Astrocyte of the hippocampus (primary cell): Measurements from ENCODE around the gene AKT1S1.

Experiments
- DNase-seq: peaks from one replicate; pipeline ENCODE4 v3.0.0; 2011; ENCODE audit warnings: low read depth, low spot score

AKT1S1 gene

DNA sequence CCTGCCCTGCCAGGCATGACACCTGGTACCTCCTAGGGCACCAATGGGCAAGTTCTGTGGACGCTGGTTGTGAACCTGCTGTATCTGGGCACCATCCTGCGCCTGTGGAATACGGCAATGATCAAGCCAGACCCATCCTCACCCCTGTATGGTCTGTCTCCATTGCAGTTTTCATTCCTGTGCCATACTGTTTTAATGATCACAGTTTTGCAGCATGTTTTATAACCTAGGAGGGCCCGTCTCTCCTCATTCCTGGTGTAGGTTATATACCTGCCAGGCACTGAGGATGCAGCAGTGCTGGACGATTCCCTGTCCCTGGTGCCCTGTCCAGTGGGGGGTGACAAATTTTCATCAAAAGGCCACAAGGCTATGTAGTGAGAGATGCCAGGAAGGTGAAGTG lies 5.9 kb upstream of the AKT1S1 start:
- no peak for DNase-seq

DNA sequence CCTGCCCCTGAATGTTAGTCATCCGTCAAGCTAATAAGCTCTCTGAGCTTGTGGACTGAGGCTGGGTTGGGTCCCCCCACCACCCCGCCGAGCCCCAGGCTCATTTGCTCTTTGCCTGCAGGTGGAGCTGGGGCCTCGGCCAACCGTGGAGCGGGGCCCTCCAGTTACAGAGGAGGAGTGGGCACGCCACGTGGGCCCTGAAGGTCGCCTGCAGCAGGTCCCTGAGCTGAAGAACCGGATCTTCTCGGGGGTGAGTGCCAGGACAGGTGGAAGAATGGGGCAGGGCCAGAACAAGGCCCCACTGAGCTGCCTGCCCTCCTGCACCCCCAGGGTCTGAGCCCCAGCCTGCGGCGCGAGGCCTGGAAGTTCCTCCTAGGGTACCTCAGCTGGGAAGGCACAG lies 5.5 kb upstream of the AKT1S1 start:
- DNase-seq, result no peak

DNA sequence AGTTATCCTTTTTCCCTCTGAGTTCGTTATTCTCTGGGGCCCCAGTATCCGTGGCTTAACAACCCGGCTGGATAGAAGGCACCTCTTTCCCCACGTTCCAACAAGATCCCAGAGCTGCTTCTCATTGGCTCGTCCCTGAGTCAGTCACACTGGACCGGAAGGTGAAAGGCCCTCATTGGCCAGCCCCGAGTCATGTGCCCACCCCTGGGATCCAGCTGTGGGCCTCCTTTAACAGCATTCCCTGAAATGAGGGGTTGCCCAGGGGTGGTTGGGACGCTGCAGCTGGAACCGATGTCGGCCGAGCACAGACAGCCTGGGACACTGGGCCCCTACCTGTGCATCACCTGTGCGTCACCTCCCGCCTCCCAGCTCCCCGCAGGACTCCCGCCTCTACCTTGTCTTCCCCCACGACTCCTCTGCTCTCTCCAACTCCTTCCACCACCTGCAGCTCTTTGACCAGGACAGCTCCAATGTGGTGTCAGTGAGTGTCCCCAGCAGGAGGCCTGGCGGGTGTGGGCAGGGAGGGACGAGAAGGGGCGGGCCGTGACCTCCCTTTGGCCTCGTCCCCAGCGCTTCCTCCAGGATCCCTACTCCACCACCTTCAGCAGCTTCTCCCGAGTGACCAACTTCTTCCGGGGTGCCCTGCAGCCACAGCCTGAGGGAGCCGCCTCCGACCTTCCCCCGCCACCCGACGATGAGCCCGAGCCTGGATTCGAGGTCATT lies 4.7 kb upstream of the AKT1S1 start:
- no peak for DNase-seq

DNA sequence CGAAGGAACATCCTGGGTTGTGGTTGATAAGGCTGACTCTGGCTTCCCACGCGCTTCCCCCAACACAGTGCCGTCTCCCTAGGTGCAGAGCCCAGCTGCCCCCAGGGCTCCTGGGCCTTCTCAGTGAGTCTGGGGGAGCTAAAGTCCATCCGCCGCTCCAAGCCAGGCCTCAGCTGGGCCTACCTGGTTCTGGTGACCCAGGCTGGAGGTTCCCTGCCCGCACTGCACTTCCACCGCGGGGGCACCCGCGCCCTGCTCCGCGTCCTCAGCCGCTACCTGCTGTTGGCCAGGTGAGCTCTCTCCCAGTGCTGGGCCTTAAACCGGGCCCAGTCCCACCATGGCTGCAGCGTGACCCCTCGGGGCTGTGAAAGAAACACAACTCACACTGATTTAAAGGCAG lies 4.0 kb upstream of the AKT1S1 start:
- no peak for DNase-seq

DNA sequence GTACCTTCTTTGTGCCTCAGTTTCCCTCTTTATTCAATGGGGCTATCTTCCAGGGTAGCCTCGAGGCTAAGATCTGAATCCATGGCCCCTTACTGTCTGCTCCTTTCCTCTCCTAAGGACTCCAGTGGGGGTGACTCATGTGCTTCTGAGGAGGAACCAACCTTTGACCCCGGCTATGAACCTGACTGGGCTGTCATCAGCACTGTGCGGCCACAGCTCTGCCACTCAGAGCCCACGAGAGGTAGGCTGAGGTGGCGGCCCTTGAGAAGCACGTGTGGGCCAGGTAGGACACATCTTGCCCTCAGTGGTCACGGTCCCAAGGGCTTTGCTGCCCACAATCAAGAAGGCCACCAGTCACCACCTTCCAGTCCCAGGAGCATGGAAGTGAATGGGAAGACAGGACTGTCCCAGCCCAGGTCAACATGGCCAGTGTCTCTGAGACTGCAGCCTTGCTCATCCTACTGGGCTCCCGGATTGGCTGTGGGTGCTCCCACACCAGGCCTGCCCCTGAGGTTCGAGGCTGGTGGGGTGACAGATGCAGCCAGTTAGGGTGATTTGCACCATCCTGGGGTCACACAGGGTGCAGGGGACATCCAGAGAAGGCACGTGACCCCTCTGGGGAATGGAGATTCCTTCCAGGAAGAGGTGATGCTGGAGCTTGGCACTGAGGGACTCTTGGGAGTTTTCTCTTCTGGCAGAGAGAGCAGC lies 3.2 kb upstream of the AKT1S1 start:
- DNase-seq, result no peak

DNA sequence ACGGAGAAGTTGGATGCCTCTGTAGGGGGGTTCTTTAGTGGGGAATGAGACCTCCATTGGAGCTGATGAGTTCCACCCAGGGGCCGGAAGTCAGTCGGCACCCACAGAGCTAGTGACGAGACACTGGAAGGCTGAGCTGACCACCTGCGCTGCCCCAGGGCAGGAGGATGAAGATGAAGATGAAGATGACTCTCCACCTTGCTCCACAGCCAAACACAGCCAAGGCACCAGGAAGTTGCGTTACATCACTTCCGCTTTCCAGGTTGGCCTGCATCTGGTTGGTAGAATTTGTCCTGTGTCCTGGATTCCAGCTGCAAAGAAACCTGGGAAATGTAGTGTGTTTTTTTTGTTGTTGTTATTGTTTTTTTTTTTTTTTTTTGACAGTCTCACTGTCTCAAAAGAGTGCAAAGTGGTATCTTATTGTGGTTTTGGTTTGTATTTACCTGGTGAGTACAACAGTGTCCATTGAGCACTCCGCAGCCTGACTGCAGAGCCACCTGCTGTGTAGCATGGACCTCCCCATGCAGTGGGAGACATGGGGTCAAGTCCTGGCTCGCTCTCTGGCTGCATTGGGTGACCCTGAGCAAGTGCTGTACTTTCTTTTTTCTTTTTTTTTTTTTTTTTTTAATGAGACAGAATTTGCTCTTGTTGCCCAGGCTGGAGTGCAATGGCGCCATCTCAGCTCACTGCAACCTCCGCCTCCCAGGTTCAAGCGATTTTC lies 2.2 kb upstream of the AKT1S1 start:
- no peak for DNase-seq

DNA sequence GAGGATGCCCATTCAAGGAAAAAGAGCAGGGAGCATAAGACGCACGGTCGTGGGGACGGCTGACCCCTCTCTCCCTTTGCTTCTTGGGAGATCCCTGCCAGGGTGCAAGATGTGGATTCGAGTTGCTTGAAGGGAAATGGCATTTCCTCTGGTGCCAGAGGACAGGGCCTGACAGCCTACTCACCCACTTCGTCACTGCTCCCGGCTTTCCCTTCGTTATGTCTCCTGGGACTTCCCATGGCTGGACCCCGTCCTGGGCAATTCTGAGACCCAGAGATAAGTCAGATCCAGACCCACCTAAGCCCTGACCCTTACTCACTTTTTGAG lies 1.6 kb upstream of the AKT1S1 start:
- DNase-seq, result no peak

DNA sequence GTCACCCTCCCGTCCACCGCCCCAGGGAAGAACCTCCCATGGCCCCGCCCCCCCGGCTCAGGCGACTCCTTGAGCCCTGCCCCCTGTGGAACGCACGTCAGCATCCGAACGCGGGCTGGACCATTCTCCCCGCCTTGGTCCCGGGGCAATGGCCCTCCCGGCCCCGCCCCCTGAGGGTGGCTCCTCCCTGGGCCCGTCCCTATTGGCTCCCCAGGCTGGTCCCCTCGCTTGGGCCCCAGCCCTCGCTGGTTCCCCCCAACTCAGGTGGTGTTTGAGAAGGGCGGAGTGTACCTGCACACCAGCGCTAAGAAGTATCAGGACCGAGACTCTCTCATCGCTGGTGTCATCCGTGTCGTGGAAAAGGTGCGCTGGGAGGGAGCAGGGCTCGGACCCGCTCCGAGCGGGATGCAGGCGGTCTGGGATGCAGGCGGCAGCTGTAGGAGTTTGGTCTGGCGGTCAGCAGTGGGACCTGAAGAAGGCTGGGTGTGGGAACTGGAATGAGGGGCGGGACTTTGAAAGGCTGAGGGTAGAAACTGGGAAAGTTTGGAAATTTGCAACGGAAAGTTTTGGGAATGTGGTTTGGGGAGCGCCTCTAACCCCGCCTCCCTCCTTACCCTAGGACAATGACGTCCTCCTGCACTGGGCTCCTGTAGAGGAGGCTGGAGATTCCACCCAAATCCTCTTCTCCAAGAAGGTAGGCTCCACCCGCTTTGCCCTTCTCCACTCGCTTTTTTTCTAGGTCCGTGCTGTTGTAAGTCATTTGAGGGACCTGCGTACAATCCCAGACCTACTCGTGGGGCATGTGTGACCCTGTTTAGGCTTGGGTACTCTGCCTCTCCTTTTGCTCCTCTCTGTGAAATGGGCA lies 956 bp upstream of the AKT1S1 start:
- peak; percentile 99 for DNase-seq

DNA sequence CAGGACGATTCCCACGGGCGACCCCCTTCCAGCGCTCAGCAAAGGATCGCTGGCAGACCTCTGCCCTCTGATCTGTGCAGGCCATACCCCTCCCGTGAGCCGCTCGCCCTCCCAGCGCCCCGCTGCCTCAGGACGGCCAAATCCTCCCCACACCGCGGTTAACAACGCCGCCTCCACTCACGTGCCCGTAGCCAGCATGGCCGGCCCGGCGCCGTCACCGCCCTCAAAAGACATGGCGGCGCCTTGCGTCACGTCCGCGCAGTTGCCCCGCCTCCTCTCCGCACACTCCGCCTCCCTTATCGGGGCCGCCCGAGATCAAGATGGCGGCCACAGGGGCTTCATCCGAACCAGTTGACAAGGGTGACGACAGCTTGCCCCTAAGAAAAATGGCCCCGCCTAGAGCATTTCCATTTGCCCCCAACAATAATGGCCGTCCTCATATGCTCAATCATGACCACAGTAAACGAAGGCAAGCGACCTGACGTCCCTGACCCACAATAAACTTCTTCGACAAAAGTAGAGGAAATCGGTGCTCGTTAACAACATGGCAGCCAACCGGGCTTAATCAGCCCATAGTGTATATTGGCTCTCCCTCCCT lies 634 bp downstream of the AKT1S1 start:
- DNase-seq, result peak; percentile 99

DNA sequence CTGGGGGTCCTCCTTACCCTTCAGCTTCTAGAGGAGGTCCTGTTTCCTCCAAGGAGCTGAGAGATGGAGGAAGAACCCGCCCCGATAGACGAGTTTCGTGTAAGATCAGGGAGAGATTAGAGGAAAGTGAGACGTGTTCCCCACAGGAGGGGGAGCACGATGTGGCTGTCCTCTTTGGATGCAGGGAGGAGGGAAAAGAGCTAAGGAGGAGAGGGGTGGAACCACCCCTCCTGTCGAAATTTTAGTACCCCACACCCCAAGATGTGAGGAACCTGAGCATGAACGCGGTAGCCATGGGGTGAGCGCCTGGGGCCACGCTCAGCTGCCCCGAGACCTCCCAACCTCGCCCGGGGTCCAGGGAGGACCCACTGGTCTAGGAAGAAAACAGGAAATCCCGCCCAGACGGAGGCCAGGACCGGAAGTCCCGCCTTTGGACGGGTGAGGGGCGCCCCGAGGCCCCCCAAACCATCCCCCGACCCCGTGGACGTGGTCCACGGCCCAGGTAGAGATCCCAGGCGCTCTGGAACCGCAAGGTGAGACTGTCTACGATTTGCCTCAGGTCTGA lies 1.2 kb downstream of the AKT1S1 start:
- peak; percentile 73 for DNase-seq

DNA sequence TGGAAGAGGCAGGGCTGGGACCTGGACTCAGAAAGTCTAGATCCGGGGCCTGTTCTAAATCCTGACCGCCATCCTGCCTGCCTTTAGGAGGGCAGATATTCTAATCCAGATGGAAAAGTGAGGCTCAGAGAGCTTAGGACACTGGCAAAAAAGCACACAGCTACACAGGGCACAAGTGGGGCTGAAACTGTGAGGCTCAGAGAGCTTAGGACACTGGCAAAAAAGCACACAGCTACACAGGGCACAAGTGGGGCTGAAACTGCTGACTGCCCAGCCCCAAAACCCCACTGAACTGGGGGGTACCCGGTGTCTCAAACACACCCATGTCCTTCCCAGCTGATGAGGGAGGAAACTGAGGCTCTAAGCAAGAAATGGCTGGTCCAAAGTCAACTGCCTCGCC lies 2.0 kb downstream of the AKT1S1 start:
- no peak for DNase-seq

DNA sequence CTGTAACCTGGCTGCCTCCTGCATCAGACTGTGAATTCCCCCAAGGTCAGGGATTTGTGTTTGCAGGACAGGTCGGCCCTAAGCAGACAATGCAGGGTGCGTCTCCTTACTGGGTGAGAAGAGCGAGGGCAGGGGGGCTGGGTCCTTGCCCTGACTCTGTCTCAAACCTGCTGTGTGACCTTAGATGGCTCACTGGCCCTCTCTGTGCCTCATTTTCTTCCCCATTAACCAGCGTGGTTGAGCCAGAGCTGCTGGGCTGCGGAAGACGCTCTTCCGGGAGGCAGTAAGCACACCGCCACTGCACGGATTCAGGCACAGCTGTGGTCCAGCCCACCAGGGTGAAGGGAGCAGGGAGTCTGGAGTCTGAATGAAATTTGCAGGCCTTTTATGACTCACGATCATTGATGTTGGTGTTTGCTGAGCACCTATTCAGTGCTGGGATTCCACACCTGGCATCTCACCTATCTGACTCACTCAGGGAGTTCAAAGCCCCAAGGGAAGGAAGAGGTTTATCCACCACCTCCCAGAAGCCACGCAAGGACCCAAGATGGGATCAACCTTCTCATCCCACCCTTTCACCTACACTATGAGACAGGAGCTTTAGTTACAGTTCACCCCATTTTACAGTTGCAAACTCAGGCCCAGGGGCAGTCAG lies 2.5 kb downstream of the AKT1S1 start:
- DNase-seq, result no peak

DNA sequence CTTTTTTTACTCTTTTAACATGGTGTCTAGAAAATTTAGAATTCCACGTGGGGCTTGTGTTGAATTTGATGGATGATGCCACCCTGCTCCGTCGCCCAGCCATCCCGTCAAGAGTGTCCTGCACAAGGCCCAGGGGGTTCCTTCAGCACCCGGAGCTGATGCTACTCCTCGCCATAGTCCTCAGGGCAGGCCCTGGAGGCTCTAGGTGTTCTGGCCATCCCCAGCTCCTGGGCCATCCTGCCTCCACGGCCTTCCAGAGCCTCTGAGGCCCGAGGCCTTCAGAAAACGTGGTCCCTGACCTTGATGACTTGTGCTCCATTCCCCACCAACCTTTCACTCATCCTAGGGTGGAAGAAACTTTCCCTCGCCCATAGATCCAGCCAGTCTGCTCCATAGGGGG lies 3.3 kb downstream of the AKT1S1 start:
- DNase-seq, result no peak

DNA sequence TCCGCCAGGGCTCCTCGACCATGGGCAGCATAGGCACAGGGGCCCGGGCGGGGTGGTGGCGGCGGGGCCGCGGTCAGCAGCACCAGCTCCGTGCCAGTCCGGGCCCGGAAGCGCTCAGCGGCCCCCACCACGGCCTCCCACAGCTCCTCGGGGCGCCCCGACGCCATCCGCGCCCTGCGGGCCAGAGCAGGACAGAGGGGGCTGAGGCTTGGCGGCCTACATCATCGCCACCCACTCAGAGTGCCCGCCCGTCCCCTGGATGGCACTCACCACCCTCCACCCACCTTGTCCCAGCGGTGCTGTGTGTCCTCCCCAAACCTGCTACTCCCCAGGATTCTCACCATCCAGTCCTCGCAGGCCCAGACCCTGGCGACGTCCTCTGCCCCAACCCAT lies 4.0 kb downstream of the AKT1S1 start:
- DNase-seq, result no peak

DNA sequence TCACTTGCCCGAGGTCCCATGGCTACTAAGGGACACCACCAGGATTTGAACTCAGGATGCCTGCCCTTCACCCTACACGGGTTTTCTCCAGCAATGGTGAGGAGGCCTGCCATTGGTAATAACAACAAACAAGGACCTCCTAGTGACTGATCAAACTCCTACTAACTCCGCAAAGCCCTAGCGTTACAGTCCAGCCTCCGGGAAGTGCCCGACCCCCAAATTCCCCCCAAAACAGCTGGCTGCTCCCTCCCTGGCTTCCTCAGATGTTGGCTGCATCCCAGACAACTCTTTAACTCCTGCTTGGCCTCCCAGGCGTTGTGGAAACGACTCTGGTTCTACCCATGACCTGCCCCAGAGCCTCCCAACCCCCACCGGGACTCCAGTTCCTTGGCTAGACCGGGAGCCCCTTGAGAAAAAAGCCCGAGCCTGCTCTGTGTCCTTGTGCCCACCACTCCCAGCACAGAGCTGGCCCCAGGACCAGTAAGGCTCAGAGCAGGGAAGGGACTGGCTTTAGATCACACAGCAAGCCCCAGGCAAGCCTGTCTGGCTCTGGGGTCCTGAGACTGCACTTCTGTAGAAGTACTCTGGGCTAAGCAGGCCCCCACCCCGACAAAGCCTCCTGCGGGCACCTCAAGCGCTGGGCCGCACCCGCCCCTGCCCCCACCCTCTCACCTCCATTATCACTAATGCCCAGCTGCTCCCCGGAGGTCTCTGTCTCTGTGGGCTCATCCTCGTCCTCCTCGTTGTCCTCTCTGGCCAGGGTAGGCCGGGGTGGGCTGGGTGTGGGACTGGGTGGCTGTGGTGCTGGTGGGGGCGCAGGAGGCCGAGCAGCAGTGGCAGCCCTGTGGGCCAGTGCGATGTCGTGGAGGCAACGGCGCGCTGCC lies 4.7 kb downstream of the AKT1S1 start:
- no peak for DNase-seq

DNA sequence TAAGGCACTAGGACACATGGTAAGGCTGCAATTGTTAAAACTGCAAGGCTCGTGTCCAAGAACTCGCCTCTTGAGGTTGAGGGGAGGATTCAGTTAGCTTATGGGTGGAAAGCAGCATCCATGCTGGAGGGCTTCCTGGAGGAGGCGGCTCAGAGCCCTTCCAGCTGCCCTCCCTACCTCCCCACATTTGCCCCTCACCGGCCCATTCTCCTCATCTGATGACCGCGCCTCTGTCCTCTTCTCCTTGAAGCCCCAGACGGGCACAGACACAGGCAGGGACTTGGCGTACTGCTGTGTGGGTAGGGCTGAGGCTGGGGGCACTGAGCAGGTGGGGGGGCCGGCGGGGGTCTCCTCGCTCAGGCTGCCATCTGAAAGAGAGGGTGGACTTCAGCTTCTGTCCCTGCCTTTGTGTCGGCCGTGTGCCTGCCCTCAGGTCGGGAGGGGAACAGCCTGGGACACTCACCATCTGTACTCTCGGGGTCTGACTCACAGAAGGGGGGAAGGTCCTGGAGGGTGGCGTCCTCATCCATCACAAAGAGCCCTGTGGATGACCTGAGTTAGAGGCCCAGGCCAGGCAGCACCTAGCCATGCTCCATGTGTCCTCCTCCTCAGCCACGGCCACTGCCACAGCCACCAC lies 5.7 kb downstream of the AKT1S1 start:
- no peak for DNase-seq

DNA sequence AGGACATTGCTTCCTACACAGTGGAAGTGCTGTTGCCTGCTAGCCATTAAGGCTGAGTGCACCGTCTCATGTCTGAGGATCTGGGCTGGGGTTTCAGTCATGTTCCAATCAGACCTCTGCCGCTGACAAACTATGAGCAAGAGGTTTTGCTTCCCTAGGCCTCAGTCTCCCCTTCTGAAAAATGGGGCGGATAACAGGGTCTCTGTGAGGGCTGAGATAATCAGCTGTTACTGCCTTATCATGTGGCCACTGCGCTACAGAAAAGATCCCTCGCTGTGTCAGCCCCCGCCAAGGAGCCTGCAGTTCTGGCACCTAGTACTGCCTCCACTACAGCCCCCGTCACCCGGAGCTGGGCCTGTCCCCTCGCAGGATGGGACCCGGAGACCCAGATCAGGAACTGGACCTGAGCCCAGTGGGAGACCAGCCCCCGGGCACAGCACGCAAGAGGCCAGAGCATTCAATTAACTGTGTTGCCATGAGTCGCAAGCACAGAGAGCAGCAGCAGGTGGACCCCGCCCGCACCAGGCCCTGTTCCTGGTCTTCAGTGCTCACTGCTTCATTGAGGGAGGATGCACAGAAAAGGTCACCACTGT lies 6.8 kb downstream of the AKT1S1 start:
- DNase-seq, result no peak

DNA sequence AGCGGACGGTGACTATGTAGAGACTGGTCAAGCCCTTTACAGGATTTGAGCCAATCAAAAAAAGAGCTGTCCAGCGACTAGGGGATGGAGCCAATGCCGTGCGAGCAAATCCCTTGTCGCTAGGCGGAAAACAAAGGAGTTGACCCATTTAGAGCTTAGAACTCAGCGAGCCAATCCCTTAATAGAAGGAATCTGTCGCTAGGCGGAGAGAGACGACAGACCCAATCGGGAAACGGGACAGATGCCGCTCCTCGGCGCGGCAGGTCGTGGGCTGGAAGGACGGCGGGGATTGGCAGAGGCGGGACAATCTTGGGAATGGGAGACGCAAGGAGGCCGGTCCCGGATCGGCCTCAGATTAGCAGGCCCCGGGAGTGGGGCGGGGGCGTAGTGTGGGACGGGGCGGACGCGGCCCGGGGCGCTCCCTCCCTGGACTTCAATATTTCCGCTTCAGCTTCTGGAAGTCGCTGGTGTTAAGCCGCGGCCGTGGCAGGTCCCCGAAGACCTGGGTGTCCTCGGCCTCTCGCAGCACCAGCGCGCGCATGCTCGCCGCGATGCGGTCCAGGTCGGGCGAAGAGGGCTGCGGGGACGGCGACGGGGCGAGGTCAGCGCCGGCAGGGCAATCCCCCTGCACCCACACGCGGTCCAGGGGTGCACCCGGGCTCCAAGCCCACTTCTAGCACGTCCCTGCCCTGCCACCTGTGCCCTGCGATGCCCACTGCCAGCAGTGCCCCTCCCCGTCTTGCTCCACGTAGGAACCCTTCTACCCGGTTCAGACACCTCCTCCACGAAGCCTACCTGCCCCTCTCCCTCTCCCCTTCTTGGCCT lies 7.5 kb downstream of the AKT1S1 start:
- peak; percentile 100 for DNase-seq
